ENCODE results near the gene COL5A1. TPM values are rescaled to one million over a fixed set of nuclear protein-coding genes. Genes with fewer than 3 reads are reported as not detected.

Gene COL5A1
- under 1 TPM; 0.14 to 0.18 TPM for total RNA-seq

GRCh38 chr9:134641173-134641989, at the start of gene COL5A1:
COL5A1 (plus strand) TSS chr9:134641803; CDS start chr9:134642188, 385 bp downstream.

DNA sequence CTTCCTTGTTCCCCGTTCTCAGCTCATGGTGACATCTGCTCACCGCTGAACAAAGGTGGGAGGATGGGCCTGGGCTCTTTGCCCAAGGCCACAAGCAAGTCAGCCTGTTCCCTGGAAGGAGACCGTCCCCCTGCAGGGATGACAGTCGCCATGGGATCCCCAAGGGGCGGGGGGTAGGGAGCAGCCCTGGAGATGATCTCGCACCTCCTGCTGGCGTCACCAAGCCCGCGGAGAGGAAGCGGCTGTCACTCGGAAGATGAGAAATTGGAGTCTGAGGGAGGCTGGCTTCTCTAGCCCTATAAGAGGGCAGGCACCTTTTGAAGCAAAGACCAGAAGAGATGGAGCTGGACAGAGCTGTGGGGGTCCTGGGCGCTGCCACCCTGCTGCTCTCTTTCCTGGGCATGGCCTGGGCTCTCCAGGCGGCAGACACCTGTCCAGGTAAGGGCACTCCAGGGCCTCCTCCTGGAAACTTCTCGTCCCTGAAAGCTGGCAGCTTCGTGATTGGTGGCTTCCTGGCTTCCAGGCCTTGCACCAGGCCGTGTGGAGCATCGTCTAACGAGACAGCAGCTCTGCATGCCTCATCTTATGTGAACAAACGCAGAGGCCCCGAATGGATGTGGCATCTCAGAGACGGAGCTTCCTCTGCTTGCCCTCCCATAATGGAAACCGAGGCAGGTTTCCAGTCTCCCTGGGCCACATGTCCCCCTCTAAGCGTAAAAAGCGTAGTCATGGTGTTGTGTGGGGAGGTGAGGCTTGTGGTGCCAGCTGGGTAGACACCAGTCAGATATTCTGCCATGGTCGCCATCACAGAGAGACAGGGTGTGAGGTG, 239.1 kb downstream of the COL5A1 start, which contains the start of gene FCN2:
Gene FCN2 (plus strand): TSS at position 327 of the 829 bp plus-strand sequence. CDS start 12 bp downstream, at position 339.

Small RNA genes lying within 50 kb of the gene (microRNA-seq; reads per million reads assigned to microRNA genes)
- gene MIR3689A (ENCODE audit: borderline microRNAs expressed, borderline replicate concordance) (not detected), gene MIR3689B (ENCODE audit: borderline microRNAs expressed, borderline replicate concordance) (not detected), gene MIR3689C (ENCODE audit: borderline microRNAs expressed, borderline replicate concordance) (not detected), gene MIR3689D1 (ENCODE audit: borderline microRNAs expressed, borderline replicate concordance) (not detected), gene MIR3689D2 (ENCODE audit: borderline microRNAs expressed, borderline replicate concordance) (not detected), gene MIR3689E (ENCODE audit: borderline microRNAs expressed, borderline replicate concordance) (not detected), gene MIR3689F (ENCODE audit: borderline microRNAs expressed, borderline replicate concordance) (not detected)

Other genes with a start within 250 kb of the COL5A1 start
- gene FCN2, start 239.0 kb downstream of the COL5A1 start, total RNA-seq = not detected